Measurements from ENCODE around the gene PRR18. TPM values are rescaled to one million over a fixed set of nuclear protein-coding genes. Genes with fewer than 3 reads are reported as not detected.
"Not testable (repeated sequence)": the region's sequence is repeated elsewhere in the genome, so short reads cannot be mapped to it uniquely, and the experiment has no call there.

PRR18 gene
- total RNA-seq, 1 donor from 2014 or later, result 0.80 TPM

DNA sequence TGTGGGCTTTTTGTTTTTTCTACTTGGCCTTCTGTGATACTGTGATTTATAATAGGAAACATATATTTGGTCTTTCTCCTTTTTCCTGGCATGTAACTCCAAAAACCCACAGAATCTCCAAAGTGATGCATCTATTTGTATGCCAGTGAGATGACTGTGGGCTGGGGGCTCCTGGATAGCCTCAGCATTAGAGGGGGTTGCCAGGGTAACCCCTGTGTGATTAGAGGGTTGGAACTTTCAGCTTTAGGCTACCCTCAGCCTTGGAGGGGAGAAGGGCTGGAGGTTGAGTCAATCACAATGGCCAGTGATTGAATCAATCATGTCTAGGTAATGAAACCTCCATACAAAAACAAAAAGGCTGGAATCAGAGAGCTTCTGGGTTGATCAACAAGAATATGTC is 44.7 kb upstream of the PRR18 start:
- TF ChIP-seq, protein P1, sequence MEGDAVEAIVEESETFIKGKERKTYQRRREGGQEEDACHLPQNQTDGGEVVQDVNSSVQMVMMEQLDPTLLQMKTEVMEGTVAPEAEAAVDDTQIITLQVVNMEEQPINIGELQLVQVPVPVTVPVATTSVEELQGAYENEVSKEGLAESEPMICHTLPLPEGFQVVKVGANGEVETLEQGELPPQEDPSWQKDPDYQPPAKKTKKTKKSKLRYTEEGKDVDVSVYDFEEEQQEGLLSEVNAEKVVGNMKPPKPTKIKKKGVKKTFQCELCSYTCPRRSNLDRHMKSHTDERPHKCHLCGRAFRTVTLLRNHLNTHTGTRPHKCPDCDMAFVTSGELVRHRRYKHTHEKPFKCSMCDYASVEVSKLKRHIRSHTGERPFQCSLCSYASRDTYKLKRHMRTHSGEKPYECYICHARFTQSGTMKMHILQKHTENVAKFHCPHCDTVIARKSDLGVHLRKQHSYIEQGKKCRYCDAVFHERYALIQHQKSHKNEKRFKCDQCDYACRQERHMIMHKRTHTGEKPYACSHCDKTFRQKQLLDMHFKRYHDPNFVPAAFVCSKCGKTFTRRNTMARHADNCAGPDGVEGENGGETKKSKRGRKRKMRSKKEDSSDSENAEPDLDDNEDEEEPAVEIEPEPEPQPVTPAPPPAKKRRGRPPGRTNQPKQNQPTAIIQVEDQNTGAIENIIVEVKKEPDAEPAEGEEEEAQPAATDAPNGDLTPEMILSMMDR (conservative IDR thresholded peaks at IDR 0.05), result no peak
- Mint-ChIP-seq H3K4me3 (no peak overlapping the region), H3K27me3 (peaks cover 13% of the 10 kb centered on the region), H3K9me3 (peaks cover 20% of the 10 kb centered on the region), H3K27ac (no peak overlapping the region), H3K4me1 (ENCODE audit: unreplicated experiment) (no peaks in the 10 kb centered on the region), H3K36me3 (no peaks in the 10 kb centered on the region)
- DNase-seq (ENCODE audit: extremely low spot score, unreplicated experiment), result no peak

DNA sequence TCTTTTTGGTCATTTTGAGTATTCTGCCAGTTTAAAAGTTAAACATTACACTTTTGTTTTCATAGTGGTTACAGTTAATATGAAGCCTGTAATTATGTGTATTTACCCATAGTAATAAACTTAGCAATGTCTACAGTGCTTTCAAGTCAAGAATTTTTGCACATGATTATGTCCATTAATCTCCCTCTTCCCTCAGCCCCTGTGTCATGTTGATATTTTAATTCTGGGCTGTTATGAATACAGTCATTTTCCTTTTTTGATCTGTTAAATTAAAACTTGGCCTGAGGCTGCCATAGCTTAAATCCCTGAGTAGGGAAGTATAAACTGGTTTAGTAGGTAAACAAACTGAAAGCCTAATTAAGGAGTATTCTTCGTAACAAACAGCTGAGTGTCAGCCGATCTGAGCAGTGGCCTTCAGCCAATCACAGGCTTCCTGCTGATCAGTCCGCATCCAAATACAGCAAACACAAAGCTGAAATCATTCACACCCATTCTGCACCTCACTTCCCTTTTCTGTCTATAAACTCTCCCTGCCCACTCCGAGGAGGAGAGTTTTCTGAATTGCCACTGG is 43.6 kb upstream of the PRR18 start:
- TF ChIP-seq, protein P1 (conservative IDR thresholded peaks at IDR 0.05), result no peak
- no peak for DNase-seq (ENCODE audit: extremely low spot score, unreplicated experiment)
- Mint-ChIP-seq H3K4me3 (peak overlapping the region; percentile 46), H3K9me3 (peaks cover 20% of the 10 kb centered on the region), H3K4me1 (ENCODE audit: unreplicated experiment) (no peaks in the 10 kb centered on the region), H3K27ac (peak overlapping the region; percentile 18), H3K27me3 (peaks cover 13% of the 10 kb centered on the region), H3K36me3 (no peaks in the 10 kb centered on the region)

DNA sequence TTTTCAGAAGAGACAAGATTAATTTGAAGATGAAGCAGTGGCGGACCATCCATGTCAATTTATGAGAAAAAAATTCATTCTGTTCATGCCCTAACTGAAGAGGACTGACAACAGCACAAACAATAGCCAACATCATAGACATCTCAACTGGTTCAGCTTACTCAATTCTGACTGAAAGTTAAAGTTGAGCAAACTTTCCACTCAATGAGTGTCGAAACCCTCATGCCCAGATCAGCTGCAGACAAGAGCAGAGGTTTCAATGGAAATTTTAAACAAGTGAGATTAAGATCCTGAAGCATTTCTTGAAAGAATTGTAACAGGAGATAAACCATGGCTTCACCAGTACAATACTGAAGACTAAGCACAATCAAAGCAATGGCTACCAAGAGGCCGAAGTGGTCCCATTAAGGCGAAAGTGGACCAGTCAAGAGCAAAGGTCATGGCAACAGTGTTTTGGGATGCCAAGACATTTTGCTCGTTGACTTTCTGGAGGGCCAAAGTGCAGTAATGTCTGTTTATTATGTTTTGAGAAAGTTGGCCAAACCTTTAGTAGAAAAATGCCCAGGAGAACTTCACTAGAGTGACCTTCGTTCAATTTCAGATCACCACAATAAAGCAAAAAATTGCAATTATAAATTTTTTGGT is 40.2 kb upstream of the PRR18 start:
- DNase-seq (ENCODE audit: extremely low spot score, unreplicated experiment), result no peak
- H3K4me1 Mint-ChIP-seq (ENCODE audit: unreplicated experiment), result peaks cover 3% of the 10 kb centered on the region
- TF ChIP-seq, protein P1 (conservative IDR thresholded peaks at IDR 0.05), result no peak
- H3K9me3 Mint-ChIP-seq, result peaks cover 20% of the 10 kb centered on the region
- peaks cover 2% of the 10 kb centered on the region for H3K27me3 Mint-ChIP-seq
- no peaks in the 10 kb centered on the region for H3K36me3 Mint-ChIP-seq
- H3K27ac Mint-ChIP-seq, result peak overlapping the region; percentile 61
- no peak overlapping the region for H3K4me3 Mint-ChIP-seq

DNA sequence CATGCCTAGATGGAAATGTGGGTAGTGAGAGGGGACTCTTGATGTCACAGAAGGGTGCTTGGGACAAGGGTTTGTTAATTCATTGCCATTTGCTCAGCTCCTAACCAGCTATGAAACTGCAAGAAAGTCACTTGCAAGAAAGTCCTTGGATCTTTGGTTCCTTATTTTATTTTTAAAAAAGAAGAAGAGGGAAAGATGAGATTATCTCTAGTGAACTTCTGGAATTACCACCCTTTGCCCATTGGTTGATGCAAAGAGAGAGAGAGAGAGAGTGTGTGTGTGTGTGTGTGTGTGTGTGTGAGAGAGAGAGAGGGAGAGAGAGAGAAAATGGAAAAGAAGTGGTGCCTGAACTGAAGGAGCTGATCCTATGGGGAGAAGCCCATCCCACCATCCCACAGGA is 38.8 kb upstream of the PRR18 start:
- TF ChIP-seq, protein P1 (conservative IDR thresholded peaks at IDR 0.05), result no peak
- DNase-seq (ENCODE audit: extremely low spot score, unreplicated experiment), result no peak
- Mint-ChIP-seq H3K27ac (no peak overlapping the region), H3K9me3 (peaks cover 20% of the 10 kb centered on the region), H3K4me1 (ENCODE audit: unreplicated experiment) (peaks cover 6% of the 10 kb centered on the region), H3K4me3 (no peak overlapping the region), H3K27me3 (no peaks in the 10 kb centered on the region), H3K36me3 (no peaks in the 10 kb centered on the region)

DNA sequence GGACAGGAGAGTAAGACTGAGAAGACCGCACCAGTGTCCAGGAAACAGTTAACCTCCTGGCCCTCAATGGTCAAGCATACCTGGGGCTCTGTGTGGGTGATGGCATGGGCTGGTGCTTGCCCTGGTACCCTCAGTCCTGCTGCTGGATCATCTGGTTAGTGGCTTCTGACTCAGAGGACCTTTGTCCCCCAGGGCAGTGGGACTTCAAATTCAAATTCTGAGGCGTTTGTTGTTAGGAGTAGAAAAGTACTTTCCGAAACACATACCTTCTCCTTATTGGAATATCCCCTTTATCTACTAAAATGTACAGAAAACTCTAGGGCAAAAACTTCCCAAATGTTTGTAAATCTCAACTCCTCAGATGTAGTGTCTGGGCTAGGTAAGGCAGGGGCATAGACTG is 38.3 kb upstream of the PRR18 start:
- peaks cover 17% of the 10 kb centered on the region for H3K9me3 Mint-ChIP-seq
- no peak for DNase-seq (ENCODE audit: extremely low spot score, unreplicated experiment)
- H3K4me1 Mint-ChIP-seq (ENCODE audit: unreplicated experiment), result peaks cover 6% of the 10 kb centered on the region
- no peak overlapping the region for H3K4me3 Mint-ChIP-seq
- TF ChIP-seq, protein P1 (conservative IDR thresholded peaks at IDR 0.05), result no peak
- H3K27ac Mint-ChIP-seq, result no peak overlapping the region
- no peaks in the 10 kb centered on the region for H3K36me3 Mint-ChIP-seq
- H3K27me3 Mint-ChIP-seq, result no peaks in the 10 kb centered on the region

DNA sequence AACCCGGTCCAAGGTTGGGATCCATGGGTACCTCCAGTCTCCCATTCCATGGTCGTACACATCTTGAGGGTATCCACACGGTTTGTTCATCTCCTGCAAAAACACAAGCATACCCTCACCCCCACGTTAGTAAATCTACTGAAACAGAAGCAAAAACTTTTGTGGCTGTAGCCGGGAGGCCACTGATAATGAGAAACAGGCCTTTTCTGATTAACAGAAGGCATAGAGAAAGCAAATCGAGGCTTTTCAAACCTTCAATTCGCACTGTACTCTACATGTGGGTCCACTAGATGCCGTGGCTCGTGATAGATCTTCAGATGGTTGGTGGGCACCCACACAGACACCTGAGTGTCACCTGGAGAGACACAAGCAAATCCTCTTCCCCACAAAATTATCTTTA is 37.5 kb upstream of the PRR18 start:
- DNase-seq (ENCODE audit: extremely low spot score, unreplicated experiment); H3K27ac Mint-ChIP-seq; H3K27me3 Mint-ChIP-seq; H3K4me3 Mint-ChIP-seq; H3K36me3 Mint-ChIP-seq; H3K4me1 Mint-ChIP-seq (ENCODE audit: unreplicated experiment): not testable (repeated sequence)
- peaks cover 13% of the 10 kb centered on the region for H3K9me3 Mint-ChIP-seq

DNA sequence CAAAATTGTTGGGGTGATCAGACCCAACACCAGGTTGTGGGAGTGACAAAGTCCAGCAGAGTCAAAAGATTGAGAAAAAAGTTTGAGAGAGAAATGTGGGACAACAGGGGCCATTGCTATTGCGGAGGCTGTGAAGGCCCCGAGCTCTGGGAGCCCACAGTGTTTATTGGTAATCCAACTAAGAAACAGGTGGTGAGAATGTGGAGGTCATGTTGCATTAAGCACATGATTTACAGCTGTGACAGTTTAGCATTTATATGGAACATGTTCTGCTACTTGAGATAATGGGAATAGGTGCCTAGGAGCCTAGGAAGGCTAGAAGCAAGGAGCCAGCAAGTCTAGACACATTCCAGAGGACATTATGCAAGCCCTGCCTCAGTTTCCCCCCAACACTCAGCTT is 36.7 kb upstream of the PRR18 start:
- H3K4me1 Mint-ChIP-seq (ENCODE audit: unreplicated experiment); H3K27me3 Mint-ChIP-seq; DNase-seq (ENCODE audit: extremely low spot score, unreplicated experiment); H3K36me3 Mint-ChIP-seq; H3K27ac Mint-ChIP-seq: not testable (repeated sequence)
- H3K9me3 Mint-ChIP-seq, result peaks cover 11% of the 10 kb centered on the region
- peak overlapping the region; percentile 46 for H3K4me3 Mint-ChIP-seq
